ENCODE results near the gene OR2T27.

DNA sequence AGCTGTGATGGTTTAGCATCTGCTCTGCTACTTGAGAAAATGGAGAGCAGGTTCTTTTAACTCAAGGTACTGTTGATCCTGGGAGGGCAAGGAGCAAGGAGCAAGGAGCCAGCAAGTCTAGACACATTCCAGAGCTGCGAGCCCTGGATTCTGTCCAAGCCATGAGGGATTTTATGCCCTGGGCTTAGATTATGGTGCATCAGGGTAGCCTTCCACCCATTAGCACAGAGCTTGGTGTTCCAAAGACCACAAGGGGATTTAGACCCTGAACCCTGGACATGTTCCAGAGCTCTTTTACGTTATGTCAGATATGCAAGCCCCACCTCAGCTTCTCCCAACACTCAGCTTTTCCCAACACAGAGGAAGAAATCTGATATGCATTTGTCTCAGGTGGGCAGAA, 49.3 kb upstream of the OR2T27 start:
- no peak for TF ChIP-seq CTCF (IDR thresholded peaks at IDR 0.05; ENCODE audit: low read depth, low read length, poor library complexity, severe bottlenecking)
- no peak for TF ChIP-seq EZH2phosphoT487 (IDR thresholded peaks at IDR 0.05; ENCODE audit: borderline replicate concordance, low read length)
